Upper lobe of right lung (tissue), 1 donor: ENCODE results near the gene SLX4IP. TPM values are rescaled to one million over a fixed set of nuclear protein-coding genes. Genes with fewer than 3 reads are reported as not detected.

ENCODE experiments used
- ATAC-seq: fragments of 200-7000 bp; cut with Tn5 transposase; one replicate; pipeline ENCODE4 v1.9.1; 2020; ENCODE audit warnings: mild to moderate bottlenecking, moderate library complexity
- DNase-seq: peaks from one replicate; pipeline ENCODE4 v3.0.0-alpha.2; 2020
- H3K27ac ChIP-seq: fragments of 200-600 bp; one replicate; pipeline ENCODE4 v1.8.0; 2022
- H3K27me3 ChIP-seq: fragments of 200-600 bp; one replicate; pipeline ENCODE4 v1.8.0; 2022; ENCODE audit warnings: mild to moderate bottlenecking
- H3K36me3 ChIP-seq: fragments of 200-600 bp; one replicate; pipeline ENCODE4 v1.8.0; 2022
- H3K4me1 ChIP-seq: fragments of 200-600 bp; one replicate; pipeline ENCODE4 v1.8.0; 2022
- H3K4me3 ChIP-seq: fragments of 200-600 bp; one replicate; pipeline ENCODE4 v1.8.0; 2022; ENCODE audit warnings: mild to moderate bottlenecking
- H3K9me3 ChIP-seq: fragments of 200-600 bp; one replicate; pipeline ENCODE4 v1.8.0; 2022
- intact Hi-C: fragments of 100-400 bp; cut with DNase I; formaldehyde crosslinking; loops from one replicate; pipeline ENCODE4 v1.11.0; 2022
- total RNA-seq: library from RNA; stranded (reverse); fragmentation: NEBNext Ultra II Directional; extraction: Animal tissue kit (Norgen Biotek cat#: 25700); gene quantifications from one replicate; pipeline ENCODE4 v1.2.1, GENCODE V29; 2021
- TF ChIP-seq, protein P1 (sequence below): fragments of 200-600 bp; IDR thresholded peaks from one replicate; pipeline ENCODE4 v1.8.0; 2022; ENCODE audit warnings: antibody characterized with exemption
- donor health status: DM: no; HTN: yes; CAD: no; lungs with severe emphysema.

The SLX4IP gene
- total RNA-seq, 1 donor from 2014 or later, result 5.4 TPM

DNA sequence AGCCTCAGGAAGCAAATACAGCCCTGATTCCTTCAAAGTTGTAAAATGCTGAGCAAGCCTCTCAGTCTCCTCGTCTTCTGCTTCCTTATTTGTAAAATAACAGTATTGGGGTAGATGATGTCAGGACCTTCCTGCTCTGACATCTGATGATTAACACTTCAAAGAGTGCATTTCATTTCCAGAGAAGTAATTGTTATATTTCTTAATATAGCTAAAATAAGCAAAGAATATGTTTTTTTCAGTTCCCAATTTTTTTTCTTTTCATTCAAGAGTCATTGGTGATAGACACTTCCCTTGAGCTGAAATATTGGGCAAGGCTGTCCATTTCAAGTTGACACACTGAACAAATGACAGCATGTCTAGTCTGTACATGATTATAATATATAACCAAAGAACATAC is 53.4 kb downstream of the SLX4IP start:
- Histone ChIP-seq H3K27me3 (no peaks in the 10 kb centered on the region), H3K36me3 (no peaks in the 10 kb centered on the region), H3K9me3 (no peaks in the 10 kb centered on the region), H3K4me1 (peaks cover 2% of the 10 kb centered on the region), H3K27ac (no peak overlapping the region), H3K4me3 (no peak overlapping the region)
- TF ChIP-seq, protein P1, sequence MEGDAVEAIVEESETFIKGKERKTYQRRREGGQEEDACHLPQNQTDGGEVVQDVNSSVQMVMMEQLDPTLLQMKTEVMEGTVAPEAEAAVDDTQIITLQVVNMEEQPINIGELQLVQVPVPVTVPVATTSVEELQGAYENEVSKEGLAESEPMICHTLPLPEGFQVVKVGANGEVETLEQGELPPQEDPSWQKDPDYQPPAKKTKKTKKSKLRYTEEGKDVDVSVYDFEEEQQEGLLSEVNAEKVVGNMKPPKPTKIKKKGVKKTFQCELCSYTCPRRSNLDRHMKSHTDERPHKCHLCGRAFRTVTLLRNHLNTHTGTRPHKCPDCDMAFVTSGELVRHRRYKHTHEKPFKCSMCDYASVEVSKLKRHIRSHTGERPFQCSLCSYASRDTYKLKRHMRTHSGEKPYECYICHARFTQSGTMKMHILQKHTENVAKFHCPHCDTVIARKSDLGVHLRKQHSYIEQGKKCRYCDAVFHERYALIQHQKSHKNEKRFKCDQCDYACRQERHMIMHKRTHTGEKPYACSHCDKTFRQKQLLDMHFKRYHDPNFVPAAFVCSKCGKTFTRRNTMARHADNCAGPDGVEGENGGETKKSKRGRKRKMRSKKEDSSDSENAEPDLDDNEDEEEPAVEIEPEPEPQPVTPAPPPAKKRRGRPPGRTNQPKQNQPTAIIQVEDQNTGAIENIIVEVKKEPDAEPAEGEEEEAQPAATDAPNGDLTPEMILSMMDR, result no peak
- no peak for DNase-seq
- peak; percentile 75 for ATAC-seq
- intact Hi-C loops, result no loop called here

DNA sequence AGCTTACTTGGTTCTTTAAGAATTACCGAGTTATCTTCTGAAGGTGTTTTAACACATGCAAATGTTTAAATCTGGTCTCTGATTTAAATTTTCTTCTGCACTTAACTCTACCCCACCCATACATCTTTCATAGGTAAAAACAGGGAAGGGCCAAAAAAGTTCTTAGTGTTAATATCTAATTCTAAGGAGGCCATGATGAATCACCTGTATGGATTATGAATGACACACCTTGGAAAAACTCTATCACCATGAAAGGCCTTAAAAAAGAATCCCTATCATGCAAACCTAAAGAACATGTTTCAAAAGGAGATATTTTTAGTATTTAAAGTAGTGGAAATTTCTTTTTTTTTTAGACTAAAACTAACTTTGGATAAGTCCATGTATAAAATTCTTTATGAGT is 54.7 kb downstream of the SLX4IP start:
- no peak overlapping the region for H3K27ac ChIP-seq
- H3K27me3 ChIP-seq, result no peaks in the 10 kb centered on the region
- ATAC-seq, result no peak
- intact Hi-C loops, result no loop called here
- TF ChIP-seq, protein P1, result no peak
- no peaks in the 10 kb centered on the region for H3K36me3 ChIP-seq
- peaks cover 2% of the 10 kb centered on the region for H3K4me1 ChIP-seq
- H3K4me3 ChIP-seq, result no peak overlapping the region
- no peak for DNase-seq
- H3K9me3 ChIP-seq, result no peaks in the 10 kb centered on the region

DNA sequence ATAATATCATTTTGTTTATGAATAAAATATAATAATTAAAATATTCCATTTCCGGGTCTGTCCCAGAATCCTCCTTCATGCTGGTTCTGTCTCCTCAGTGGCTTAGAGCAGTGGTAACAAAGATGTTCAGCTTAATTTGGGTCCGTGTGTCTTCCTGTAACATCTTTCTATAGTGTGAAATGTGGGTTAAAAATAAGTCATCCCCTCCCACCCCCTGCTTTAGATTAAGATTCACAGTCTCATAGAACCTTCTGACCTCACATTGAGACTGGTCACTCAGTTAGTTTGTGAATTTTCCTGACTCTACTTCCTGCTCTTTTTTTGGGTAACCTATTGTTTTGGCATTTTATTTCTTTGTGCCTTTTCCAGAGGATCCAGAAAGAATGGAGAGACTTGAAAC is 55.2 kb downstream of the SLX4IP start:
- no peak for DNase-seq
- Histone ChIP-seq H3K36me3 (no peaks in the 10 kb centered on the region), H3K9me3 (no peaks in the 10 kb centered on the region), H3K4me3 (no peak overlapping the region), H3K4me1 (peaks cover 2% of the 10 kb centered on the region), H3K27me3 (no peaks in the 10 kb centered on the region), H3K27ac (no peak overlapping the region)
- intact Hi-C loops, result no loop called here
- ATAC-seq, result no peak
- TF ChIP-seq, protein P1, result no peak

DNA sequence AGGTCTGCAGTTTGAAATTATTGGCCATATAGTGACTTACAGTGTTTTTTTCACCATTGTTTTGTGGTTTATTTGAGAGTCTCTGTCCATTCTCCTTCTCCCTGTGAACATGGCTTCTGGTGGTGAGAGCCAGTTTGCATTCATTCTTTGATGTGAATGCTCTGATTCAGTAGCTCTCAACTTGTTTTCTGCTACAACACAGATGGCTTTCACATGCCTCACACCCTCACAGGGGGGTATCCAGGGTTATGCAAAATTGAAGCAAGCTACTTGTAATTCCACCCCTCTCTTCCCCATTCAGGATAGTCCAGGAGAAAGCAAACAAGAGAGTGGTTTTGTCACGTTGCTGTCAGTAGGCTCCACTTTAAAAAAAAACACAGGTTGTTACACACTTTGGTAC is 55.6 kb downstream of the SLX4IP start:
- H3K9me3 ChIP-seq, result no peaks in the 10 kb centered on the region

DNA sequence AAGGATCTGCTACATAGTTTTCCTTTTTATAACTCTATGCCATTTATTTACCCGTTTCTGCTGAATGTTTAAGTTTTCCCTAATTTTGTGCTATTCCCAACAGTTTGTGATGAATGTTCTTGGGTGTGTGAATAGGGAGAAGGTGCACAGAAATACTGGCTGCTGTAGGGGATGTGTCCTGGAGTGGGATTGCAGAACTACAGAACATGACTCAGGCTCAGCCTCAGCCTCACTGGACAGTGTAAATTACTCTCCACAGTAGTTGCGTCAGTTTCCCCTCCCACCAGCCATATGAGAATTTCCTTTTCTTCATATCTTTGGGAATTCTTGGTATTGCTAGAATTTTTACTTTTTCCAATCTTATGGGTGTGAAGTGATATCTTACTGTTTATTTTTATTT is 57.0 kb downstream of the SLX4IP start:
- ATAC-seq (peak; percentile 81), DNase-seq (no peak)
- H3K27me3 ChIP-seq, result no peaks in the 10 kb centered on the region
- no peaks in the 10 kb centered on the region for H3K9me3 ChIP-seq
- TF ChIP-seq, protein P1, result no peak
- intact Hi-C loops, result no loop called here
- peaks cover 2% of the 10 kb centered on the region for H3K4me1 ChIP-seq
- no peak overlapping the region for H3K4me3 ChIP-seq
- no peak overlapping the region for H3K27ac ChIP-seq
- no peaks in the 10 kb centered on the region for H3K36me3 ChIP-seq

More for the DNA sequence above, 55.6 kb downstream of the SLX4IP start:
- no peak overlapping the region for H3K27ac ChIP-seq
- peaks cover 2% of the 10 kb centered on the region for H3K4me1 ChIP-seq
- H3K36me3 ChIP-seq, result no peaks in the 10 kb centered on the region
- no peaks in the 10 kb centered on the region for H3K27me3 ChIP-seq
- no peak overlapping the region for H3K4me3 ChIP-seq
- TF ChIP-seq, protein P1, result no peak
- DNase-seq (no peak), ATAC-seq (peak; percentile 59)
- intact Hi-C loops, result no loop called here

DNA sequence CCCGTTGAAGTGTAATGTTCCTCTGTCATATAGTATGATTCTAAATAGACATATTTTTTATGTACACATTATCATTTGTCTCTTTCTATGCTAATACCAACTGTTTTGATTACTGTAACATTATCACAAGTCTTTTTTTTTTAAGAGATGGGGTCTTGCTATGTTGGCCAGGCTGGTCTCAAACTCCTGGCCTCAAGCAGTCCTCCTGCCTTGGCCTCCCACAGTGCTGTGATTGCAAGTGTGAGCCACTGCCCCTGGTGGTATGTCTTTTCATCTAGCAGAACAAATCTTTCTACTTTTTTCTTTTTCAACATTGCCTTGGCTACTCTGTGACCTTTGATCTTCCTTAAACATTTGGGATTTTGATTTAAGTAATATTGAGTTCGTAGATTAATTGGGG is 57.7 kb downstream of the SLX4IP start:
- Histone ChIP-seq H3K4me3 (no peak overlapping the region), H3K36me3 (no peaks in the 10 kb centered on the region), H3K27ac (no peak overlapping the region), H3K27me3 (no peaks in the 10 kb centered on the region), H3K4me1 (peaks cover 2% of the 10 kb centered on the region), H3K9me3 (no peaks in the 10 kb centered on the region)
- TF ChIP-seq, protein P1, result no peak
- intact Hi-C loops, result no loop called here
- ATAC-seq, result no peak
- no peak for DNase-seq
